HG03575 (cell line): ENCODE data around the gene FMNL1.

Experiments
- ATAC-seq: cut with Tn5 transposase; IDR thresholded peaks from one replicate; pipeline ENCODE4 v1.9.1; 2021; ENCODE audit not compliant: unreplicated experiment, insufficient number of reproducible peaks, low FRiP score; ENCODE audit errors: extremely low read depth

Gene FMNL1

DNA sequence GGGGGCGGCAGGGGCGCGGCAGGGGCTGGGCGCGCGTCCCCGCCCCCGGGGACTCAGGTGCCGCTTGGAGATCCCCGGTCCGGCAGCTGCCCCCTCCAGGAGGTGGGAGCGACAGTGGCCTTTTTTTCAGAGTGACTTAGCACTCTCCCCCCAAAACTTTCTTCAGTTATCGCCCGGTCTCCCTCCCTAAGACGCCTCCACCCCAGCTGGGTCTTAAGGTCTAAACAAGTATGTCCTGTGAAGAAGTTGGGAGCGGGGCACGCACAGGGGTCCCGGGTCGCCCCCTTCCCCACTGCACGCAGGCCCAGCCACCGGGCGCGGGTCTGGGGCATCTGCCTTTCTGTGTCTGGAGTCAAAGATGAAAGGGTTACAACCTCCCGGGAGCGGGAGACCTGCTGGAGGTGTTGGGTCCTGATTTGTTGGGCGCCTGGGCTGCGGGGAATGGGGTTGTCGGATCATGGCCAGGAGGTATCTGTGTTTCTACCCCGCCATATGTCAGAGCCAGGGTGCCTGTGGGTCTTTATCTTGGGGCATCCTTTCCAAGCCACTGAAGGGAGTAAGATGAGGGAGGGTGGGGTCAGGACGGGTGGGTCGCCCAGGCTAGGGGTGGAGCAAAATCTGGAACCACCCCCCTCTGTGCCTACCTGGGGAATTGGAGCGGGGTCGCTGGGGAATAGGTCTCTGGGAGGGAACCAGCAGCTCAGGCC lies 757 bp downstream of the FMNL1 start:
- ATAC-seq = no peak

GRCh38 chr17:45222996-45223538 lies 1.4 kb downstream of the FMNL1 start:
- ATAC-seq = no peak

GRCh38 chr17:45223539-45224528 lies 2.1 kb downstream of the FMNL1 start:
- ATAC-seq = no peak

DNA sequence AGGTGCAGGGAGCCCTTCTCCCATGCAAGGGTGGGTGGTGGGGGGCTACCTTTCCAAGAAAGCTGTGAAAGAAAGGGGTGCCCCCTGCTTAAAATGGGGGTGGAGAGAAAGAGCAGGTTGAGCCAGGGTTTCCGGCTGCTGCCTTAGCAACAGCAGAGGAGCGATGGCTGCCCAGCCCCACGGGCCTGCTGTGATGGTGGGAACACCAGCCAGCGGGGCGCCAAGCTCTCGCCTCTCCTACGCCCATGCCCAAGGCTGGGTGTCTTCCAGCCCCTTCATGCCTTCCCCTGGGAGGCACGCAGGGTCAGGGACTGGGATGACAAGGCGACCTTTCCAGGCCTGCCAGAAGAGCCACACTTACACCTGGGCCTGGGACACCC lies 3.0 kb downstream of the FMNL1 start:
- ATAC-seq = no peak

DNA sequence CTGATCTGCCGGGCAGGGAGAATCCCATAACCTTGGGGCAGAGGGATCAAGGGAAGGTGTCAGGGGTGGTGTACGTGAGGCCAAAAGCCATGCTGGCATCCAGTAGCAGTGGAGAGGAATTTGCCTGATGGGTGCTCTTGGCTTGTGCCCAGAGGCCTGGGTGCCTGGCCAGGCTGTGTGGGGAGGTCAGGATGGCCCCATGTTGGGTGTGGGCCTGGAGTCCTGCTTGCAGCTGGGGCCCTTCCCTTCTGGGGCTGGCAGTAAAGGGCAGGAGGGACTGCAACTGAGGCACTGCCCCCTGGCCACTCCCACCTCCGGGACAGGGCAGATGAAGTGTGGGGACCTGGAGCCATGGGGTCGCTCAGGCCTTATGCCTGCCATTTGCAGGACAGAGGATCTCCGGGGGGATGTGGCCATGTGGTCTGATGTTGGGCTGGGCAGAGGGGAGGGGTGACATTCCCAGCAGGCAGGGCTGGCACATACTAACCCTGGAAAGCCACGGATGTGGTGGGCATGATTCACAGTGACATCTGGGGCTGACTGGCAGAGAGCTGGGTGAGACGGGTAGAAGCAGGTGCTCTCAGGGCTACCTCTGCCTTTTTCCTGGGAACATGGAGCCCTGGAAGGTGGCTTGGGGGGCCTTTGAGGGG lies 3.5 kb downstream of the FMNL1 start:
- ATAC-seq = no peak

DNA sequence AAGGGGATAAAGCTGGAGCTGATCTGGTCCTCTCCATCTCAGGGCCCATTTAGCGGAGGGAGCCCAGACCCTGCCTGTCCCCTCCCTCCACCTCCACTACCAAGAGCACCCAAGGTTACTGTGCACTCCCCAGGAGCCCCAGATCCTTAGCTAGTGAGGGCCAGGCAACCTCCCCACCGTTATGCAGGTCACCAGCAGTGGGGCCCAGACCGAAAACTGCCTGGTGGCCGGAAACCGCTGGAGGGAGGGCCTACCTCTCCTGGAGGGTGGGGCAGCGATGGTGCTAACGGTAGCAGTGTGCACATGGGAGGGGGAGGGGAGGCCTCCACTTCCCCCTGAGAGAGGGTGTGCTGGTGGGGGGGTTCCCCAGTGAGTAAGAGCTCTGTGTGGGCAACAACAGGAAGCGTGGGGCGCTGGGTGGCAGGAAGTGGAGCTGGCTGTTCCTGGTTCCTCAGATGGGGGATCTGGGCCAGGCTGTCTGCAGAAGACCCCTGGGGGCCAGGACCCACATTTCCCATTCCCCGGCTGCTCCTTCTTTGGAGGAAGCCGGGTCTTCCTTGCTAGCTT lies 4.4 kb downstream of the FMNL1 start:
- peak; percentile 28 for ATAC-seq

- ATAC-seq = no peak
These were observed 4.9 kb downstream of the FMNL1 start for GRCh38 chr17:45226576-45226975.

GRCh38 chr17:45227101-45227925 lies 5.6 kb downstream of the FMNL1 start:
- ATAC-seq = no peak

- no peak for ATAC-seq
These were observed 6.5 kb downstream of the FMNL1 start for GRCh38 chr17:45227926-45228762.

DNA sequence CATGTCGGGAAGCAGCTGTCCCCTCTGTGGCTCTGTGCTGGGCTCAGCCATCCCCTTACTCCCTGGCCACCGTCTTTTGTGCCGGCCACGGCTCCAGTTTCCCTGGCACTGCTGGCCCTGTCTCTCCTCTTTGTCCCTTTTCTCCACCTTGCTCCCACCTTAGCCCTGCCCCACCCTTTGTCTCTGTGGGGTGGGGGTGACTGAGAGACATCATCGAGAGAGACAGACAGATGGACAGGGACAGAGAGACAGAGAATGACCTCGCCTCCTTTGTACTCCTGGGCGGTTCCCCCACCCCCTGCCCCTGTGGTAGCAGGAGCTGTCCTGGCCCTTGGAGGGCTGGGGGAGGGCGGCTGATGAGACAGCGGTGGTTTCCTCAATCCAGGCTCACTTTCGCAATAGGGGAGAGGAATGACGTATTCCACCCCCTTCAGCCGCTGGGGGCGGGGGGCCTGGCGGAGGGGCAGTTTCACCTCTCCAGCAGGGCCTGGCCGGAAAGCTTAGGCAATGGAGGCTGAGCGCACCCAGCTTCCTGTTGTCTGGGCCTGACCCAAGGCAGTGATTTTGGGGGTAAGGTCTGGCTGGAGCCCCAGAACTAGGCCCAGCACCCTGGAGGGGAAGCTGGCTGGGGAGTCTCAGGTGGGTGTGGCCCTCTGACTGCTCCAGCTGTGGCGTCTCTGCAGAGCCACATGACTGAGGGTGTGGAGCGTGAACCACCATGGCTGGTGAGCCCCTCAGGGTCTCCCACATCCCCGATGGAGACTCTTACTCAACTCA lies 7.3 kb downstream of the FMNL1 start:
- no peak for ATAC-seq

DNA sequence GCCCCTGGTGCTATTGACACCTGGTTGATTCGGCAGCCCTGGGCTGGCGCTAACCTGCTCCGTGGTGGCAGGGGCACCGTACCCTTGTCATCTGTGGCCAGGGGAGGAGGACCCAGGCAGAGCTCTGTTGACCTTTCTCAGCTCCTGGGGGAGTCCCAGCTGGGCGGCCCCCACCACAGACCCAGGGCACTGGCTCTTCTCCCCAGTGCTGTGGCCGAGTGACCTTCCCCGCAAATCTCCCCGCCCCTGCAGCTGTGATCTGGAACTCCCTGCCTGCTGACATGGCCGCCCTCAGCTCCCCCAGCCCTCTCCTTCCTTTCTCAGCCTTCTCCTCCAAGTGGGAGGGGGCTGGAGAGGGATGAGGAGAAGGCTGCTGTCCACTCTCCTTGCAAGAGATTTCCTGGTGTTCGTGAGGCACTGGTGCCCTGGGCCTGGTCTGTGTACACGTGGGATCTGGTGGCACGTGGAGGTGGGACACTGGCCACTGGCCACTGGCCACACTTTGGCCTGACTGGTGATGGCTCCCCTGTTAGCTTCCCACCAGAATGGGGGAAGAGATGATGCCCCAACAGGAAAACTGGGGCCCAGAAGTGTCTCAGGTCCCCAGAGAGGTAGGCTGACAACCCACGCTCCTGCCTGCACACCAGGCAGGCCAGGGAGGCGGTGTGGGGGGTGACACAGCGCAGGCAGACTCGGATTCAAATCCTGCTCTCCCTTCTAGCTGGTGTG lies 8.2 kb downstream of the FMNL1 start:
- ATAC-seq = no peak

GRCh38 chr17:45230410-45230786 lies 8.7 kb downstream of the FMNL1 start:
- ATAC-seq = no peak

GRCh38 chr17:45230787-45231480 lies 9.2 kb downstream of the FMNL1 start:
- no peak for ATAC-seq

DNA sequence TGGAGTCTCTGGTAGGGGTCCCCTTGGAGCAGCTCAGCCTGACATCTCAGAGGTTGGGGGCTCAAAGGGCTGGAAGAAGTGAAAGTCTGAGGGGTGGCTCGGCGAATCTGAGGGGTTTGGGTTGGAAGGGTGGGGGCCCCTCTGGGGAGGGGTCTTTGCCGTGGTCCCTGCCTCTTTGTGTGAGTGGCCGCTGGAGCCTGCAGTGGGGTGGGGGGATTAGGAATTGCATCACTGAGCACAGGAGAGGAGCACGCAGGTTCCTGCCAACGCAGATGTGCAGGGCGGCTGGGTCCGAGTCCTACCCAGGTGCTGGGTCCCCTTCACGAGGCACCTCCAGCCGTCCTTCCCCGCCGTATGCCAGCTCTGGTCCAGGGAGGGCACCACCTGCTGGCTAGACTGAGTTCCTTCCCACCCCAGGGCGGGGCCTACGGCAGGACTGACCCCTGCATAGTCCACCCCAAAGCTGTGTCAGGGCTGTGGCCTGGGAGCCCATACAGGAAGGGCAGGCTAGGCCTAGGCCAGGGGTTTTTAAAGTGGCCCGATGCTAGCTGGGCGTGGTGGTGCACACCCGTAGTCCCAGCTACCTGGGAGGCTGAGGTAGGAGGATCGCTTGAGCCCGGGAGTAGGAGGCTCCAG lies 9.9 kb downstream of the FMNL1 start:
- no peak for ATAC-seq
